ENCODE measurements around the gene RASIP1. TPM values are rescaled to one million over a fixed set of nuclear protein-coding genes. Genes with fewer than 3 reads are reported as not detected.

RASIP1 gene
- total RNA-seq, 2 donors from 2014 or later, result 11.6 to 12.3 TPM

GRCh38 chr19:48742096-48742495, 1.7 kb upstream of the RASIP1 start:
- Histone ChIP-seq H3K9me3 (no peaks in the 10 kb centered on the region), H3K27ac (no peak overlapping the region), H3K4me3 (no peak overlapping the region), H3K36me3 (no peaks in the 10 kb centered on the region), H3K27me3 (replicated peaks; ENCODE audit: insufficient read depth) (peaks cover 4% of the 10 kb centered on the region), H3K4me1 (ENCODE audit: control insufficient read depth in 1 of 2, low read depth in 2 of 2) (peaks cover 5 to 24% of the 10 kb centered on the region in 2 donors)
- ATAC-seq (ENCODE audit: insufficient number of reproducible peaks, low FRiP score, low read depth), result no peak
- DNase-seq (ENCODE audit: low spot score), result no peak
- no peak for TF ChIP-seq CTCF (IDR thresholded peaks at IDR 0.05)

DNA sequence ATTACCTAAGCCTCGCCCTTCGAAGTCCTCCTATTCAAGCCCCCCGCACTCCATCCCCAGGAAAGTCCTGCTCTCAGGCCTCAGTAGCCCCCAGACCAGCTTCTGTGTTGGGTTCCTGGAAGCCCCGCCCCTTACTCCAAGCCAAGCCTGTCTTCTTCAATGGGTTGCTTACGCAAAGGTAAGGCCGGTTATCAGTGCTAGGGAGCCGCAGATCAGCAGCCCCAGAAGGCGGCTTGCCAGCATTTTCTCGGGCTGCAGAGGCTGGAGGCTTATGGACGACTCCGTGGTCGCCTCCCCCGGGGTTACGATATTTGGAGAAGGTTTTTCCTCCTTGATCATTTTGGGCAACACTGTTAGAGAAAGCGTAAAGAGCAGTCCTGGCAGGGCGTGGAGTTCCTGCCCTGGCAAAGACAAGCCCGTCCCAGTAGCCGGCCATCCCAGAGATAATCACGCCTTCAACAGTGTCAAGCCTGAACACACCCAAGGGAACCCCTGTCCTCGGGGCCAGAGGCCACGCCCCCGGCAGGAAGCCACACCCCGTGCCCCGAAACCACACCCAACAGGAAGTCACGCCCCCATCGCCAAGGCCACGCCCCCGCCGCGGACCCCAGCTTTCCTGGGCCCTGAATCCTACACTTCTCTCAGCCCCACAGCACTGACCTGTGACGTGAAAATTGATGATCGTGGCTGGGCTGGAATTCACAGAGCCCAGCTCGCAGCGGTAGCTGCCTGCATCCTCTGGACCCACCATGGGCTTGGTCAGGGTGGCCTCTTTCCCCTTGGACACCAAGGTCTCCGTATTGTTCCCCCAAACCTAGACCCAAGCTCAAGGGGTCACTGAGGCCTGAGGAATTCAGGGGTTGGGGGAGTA, 954 bp upstream of the RASIP1 start:
- DNase-seq (ENCODE audit: low spot score), result no peak
- no peak for TF ChIP-seq CTCF (IDR thresholded peaks at IDR 0.05)
- H3K27ac ChIP-seq, result no peak overlapping the region
- ATAC-seq (ENCODE audit: insufficient number of reproducible peaks, low FRiP score, low read depth), result no peak
- H3K4me3 ChIP-seq, result no peak overlapping the region
- peaks cover 4% of the 10 kb centered on the region for H3K27me3 ChIP-seq (replicated peaks; ENCODE audit: insufficient read depth)
- H3K4me1 ChIP-seq (ENCODE audit: control insufficient read depth in 1 of 2, low read depth in 2 of 2), result peaks cover 5 to 17% of the 10 kb centered on the region in 2 donors
- H3K36me3 ChIP-seq, result no peaks in the 10 kb centered on the region
- H3K9me3 ChIP-seq, result no peaks in the 10 kb centered on the region

GRCh38 chr19:48739404-48740163, 826 bp downstream of the RASIP1 start:
- ATAC-seq (ENCODE audit: insufficient number of reproducible peaks, low FRiP score, low read depth), result no peak
- TF ChIP-seq CTCF (IDR thresholded peaks at IDR 0.05), result no peak
- peak overlapping the region; percentile 79 for H3K4me3 ChIP-seq

GRCh38 chr19:48738557-48739403, 1.6 kb downstream of the RASIP1 start:
- Histone ChIP-seq H3K27me3 (replicated peaks; ENCODE audit: insufficient read depth) (no peaks in the 10 kb centered on the region), H3K36me3 (no peaks in the 10 kb centered on the region), H3K4me3 (peak overlapping the region; percentile 79), H3K4me1 (ENCODE audit: control insufficient read depth in 1 of 2, low read depth in 2 of 2) (peaks cover 5 to 17% of the 10 kb centered on the region in 2 donors), H3K27ac (no peak overlapping the region), H3K9me3 (no peaks in the 10 kb centered on the region)
- no peak for TF ChIP-seq CTCF (IDR thresholded peaks at IDR 0.05)
- no peak for ATAC-seq (ENCODE audit: insufficient number of reproducible peaks, low FRiP score, low read depth)
- DNase-seq (ENCODE audit: low spot score), result peak; percentile 44

More at GRCh38 chr19:48739404-48740163, 826 bp downstream of the RASIP1 start:
- no peaks in the 10 kb centered on the region for H3K36me3 ChIP-seq
- no peaks in the 10 kb centered on the region for H3K27me3 ChIP-seq (replicated peaks; ENCODE audit: insufficient read depth)
- peaks cover 5 to 17% of the 10 kb centered on the region in 2 donors for H3K4me1 ChIP-seq (ENCODE audit: control insufficient read depth in 1 of 2, low read depth in 2 of 2)
- H3K9me3 ChIP-seq, result no peaks in the 10 kb centered on the region
- no peak overlapping the region for H3K27ac ChIP-seq
- no peak for DNase-seq (ENCODE audit: low spot score)
